OCI-LY7 (cell line): ENCODE data around the gene VKORC1. TPM values are rescaled to one million over a fixed set of nuclear protein-coding genes. Genes with fewer than 3 reads are reported as not detected.
A peak's percentile ranks its signal among the peaks of the same experiment; 100 is the strongest.
"Not testable (repeated sequence)": the region's sequence is repeated elsewhere in the genome, so short reads cannot be mapped to it uniquely, and the experiment has no call there.

Experiments
- BruUV-seq: library from RNA; stranded (reverse); fragments of 400-500 nt; replicated peaks from 2 replicates; lab custom pipeline; 2021; lab: Mats Ljungman, UMichigan
- CTCF ChIA-PET: fragments of 300-600 bp; sonication (Branson Sonifier 250); formaldehyde crosslinking; loops from one replicate; lab custom pipeline; 2022; ENCODE audit warnings: antibody characterized with exemption; ENCODE audit not compliant: unreplicated experiment; lab: Charles Lee
- POLR2A ChIA-PET: fragments of 300-600 bp; sonication (Branson Sonifier 250); formaldehyde crosslinking; loops from one replicate; lab custom pipeline; 2022; ENCODE audit warnings: antibody characterized with exemption; lab: Charles Lee
- DNase-seq: peaks from one replicate; pipeline ENCODE4 v3.0.0-alpha.2; 2015; ENCODE audit warnings: low spot score
- H2AFZ ChIP-seq: fragments of 200-600 bp; sonication (generic), shearing (Covaris generic); 2 replicates; pipeline ENCODE4 v1.6.1; 2014; ENCODE audit warnings: mild to moderate bottlenecking, antibody characterized with exemption, low read length, moderate library complexity
- H3K27ac ChIP-seq: fragments of 200-600 bp; sonication (generic); 2 replicates; pipeline ENCODE4 v1.5.1; 2014; ENCODE audit warnings: mixed run types, low read depth, mild to moderate bottlenecking, moderate library complexity, low read length, inconsistent platforms; ENCODE audit not compliant: poor library complexity, severe bottlenecking
- H3K36me3 ChIP-seq: fragments of 200-600 bp; sonication (generic); 2 replicates; pipeline ENCODE4 v1.6.1; 2014; ENCODE audit warnings: mild to moderate bottlenecking, antibody characterized with exemption, low read length, moderate library complexity, mixed read lengths; ENCODE audit not compliant: insufficient read depth
- H3K4me1 ChIP-seq: fragments of 200-600 bp; sonication (generic); 2 replicates; pipeline ENCODE4 v1.5.1; 2014; ENCODE audit warnings: mild to moderate bottlenecking, low read length; ENCODE audit not compliant: insufficient read depth, poor library complexity, severe bottlenecking
- H3K4me2 ChIP-seq: fragments of 200-600 bp; sonication (generic); 2 replicates; pipeline ENCODE4 v1.6.1; 2014; ENCODE audit warnings: mild to moderate bottlenecking, low read length
- H3K4me3 ChIP-seq: fragments of 200-600 bp; sonication (generic); 2 replicates; pipeline ENCODE4 v1.5.1; 2014; ENCODE audit warnings: mild to moderate bottlenecking, low read depth, low read length; ENCODE audit not compliant: poor library complexity, severe bottlenecking
- H3K79me2 ChIP-seq: fragments of 200-600 bp; sonication (generic); 2 replicates; pipeline ENCODE4 v1.6.1; 2016; ENCODE audit warnings: low read depth, mild to moderate bottlenecking, low read length, moderate library complexity, mixed read lengths; ENCODE audit not compliant: insufficient read depth
- H3K9me2 ChIP-seq: fragments of 200-600 bp; sonication (generic); 2 replicates; pipeline ENCODE4 v1.6.1; 2016; ENCODE audit warnings: mild to moderate bottlenecking, low read length, mixed read lengths; ENCODE audit not compliant: insufficient read depth
- H3K9me3 ChIP-seq: fragments of 200-600 bp; sonication (generic); 2 replicates; pipeline ENCODE4 v1.6.1; 2014; ENCODE audit warnings: mild to moderate bottlenecking, mixed run types, low read length, mixed read lengths
- H4K20me1 ChIP-seq: fragments of 200-600 bp; sonication (generic); 2 replicates; pipeline ENCODE4 v1.6.1; 2014; ENCODE audit warnings: mild to moderate bottlenecking, antibody characterized with exemption, low read length, moderate library complexity, mixed read lengths; ENCODE audit not compliant: insufficient read depth
- EZH2phosphoT487 ChIP-seq: fragments of 200-600 bp; sonication (generic); IDR thresholded peaks from 2 replicates; pipeline ENCODE4 v1.6.1; 2018; ENCODE audit warnings: low read depth, borderline replicate concordance, mild to moderate bottlenecking, mixed run types, antibody characterized with exemption, low read length, moderate library complexity, mixed read lengths
- intact Hi-C: fragments of 100-400 bp; cut with micrococcal nuclease; formaldehyde crosslinking; loops from one replicate; pipeline ENCODE4 v1.10.0; 2022; ENCODE audit not compliant: unreplicated experiment
- total RNA-seq, 2 experiments: library from RNA; depleted of rRNA in 1 of 2; stranded (reverse); fragments of >200 nt in 1 of 2; shearing (Covaris generic) in 1 of 2; gene quantifications; 2 replicates each; pipeline ENCODE4 v1.2.3, GENCODE V29; 2014 to 2022
- TF ChIP-seq, protein P1 (sequence below): fragments of 200-600 bp; sonication (generic); conservative IDR thresholded peaks from 2 replicates; pipeline ENCODE4 v1.5.1; 2014; ENCODE audit warnings: mild to moderate bottlenecking, antibody characterized with exemption, low read length, moderate library complexity, mixed read lengths

The VKORC1 gene
- total RNA-seq, 2 experiments from 2014 or later: 69.3 to 70.2 TPM

DNA sequence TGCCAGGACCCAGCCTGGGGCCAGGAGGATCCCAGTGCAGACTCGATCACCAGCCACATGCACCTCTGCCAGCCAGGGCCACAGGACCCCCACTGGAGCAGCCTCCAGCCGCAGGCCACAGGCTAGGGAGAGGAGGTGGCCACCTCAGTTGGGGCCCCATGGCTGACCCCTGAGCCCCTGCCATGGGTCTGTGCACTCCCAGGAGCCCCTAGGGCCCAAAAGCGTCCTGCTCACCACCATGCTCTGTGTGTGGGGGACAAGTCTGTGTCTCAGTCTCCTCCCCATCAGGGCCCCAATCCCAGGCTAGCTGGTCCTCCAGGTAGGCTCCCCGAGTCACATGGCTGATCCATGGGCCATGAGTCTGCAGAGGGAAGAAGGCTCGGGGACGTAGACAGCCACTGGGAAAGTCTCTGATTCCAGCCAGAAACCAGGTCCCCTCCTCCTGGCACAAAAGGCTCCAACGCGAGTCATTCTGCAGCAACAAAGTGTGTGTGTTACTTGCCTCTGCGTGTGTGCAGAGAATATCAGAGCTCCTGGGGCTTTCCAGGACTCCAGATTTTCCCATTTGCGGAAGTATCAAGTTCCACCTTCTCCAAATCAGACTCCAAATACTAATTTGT lies 47.0 kb upstream of the VKORC1 start:
- Histone ChIP-seq H4K20me1 (no peaks in the 10 kb centered on the region), H3K4me3 (peak overlapping the region; percentile 47), H3K9me3 (no peaks in the 10 kb centered on the region), H3K36me3 (no peaks in the 10 kb centered on the region), H3K4me1 (peaks cover 16% of the 10 kb centered on the region), H3K9me2 (no peaks in the 10 kb centered on the region), H3K79me2 (no peaks in the 10 kb centered on the region), H2AFZ (peak overlapping the region; percentile 82; the same call in 1 of the 2 replicates), H3K4me2 (peak overlapping the region; percentile 62), H3K27ac (peak overlapping the region; percentile 23)
- TF ChIP-seq, protein P1, sequence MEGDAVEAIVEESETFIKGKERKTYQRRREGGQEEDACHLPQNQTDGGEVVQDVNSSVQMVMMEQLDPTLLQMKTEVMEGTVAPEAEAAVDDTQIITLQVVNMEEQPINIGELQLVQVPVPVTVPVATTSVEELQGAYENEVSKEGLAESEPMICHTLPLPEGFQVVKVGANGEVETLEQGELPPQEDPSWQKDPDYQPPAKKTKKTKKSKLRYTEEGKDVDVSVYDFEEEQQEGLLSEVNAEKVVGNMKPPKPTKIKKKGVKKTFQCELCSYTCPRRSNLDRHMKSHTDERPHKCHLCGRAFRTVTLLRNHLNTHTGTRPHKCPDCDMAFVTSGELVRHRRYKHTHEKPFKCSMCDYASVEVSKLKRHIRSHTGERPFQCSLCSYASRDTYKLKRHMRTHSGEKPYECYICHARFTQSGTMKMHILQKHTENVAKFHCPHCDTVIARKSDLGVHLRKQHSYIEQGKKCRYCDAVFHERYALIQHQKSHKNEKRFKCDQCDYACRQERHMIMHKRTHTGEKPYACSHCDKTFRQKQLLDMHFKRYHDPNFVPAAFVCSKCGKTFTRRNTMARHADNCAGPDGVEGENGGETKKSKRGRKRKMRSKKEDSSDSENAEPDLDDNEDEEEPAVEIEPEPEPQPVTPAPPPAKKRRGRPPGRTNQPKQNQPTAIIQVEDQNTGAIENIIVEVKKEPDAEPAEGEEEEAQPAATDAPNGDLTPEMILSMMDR: no peak
- no TSS peak for BruUV-seq
- no peak for DNase-seq
- intact Hi-C loops: loop anchor here (1.0 to 2.0 kb wide), 8 partner anchors 24 to 318 kb away; partner anchors contain the start of genes ARMC5, BCKDK, KAT8 and VKORC1
- CTCF ChIA-PET: interaction anchor here (0.7 to 1.0 kb wide), 5 partner anchors 15 to 66 kb away, joined by 3 to 6 read pairs (median 4); partner anchors contain the start of genes FUS and KAT8
- POLR2A ChIA-PET: interaction anchor here (0.6 to 2.2 kb wide), 12 partner anchors 10 to 731 kb away, joined by 3 to 16 read pairs (median 3); partner anchors contain the start of genes BCKDK, FUS and KAT8

GRCh38 chr16:31141071-31141469 lies 46.5 kb upstream of the VKORC1 start:
- H3K36me3 ChIP-seq, CTCF ChIA-PET, H3K27ac ChIP-seq, H3K79me2 ChIP-seq, H3K4me3 ChIP-seq, BruUV-seq, H2AFZ ChIP-seq, H4K20me1 ChIP-seq, intact Hi-C loops, H3K9me2 ChIP-seq, DNase-seq, H3K9me3 ChIP-seq: not testable (repeated sequence)
- POLR2A ChIA-PET: interaction anchor here (0.6 to 0.7 kb wide), 2 partner anchors 23 to 291 kb away, joined by 3 read pairs; no protein-coding TSS in a partner anchor
- Histone ChIP-seq H3K4me2 (peak overlapping the region; percentile 62; the same call in 1 of the 2 replicates), H3K4me1 (peaks cover 16% of the 10 kb centered on the region)

- no peaks in the 10 kb centered on the region for H3K9me3 ChIP-seq
- no peak overlapping the region for H2AFZ ChIP-seq
- TF ChIP-seq EZH2phosphoT487: no peak
- TF ChIP-seq, protein P1: no peak
- intact Hi-C loops: no loop called here
- no peak overlapping the region for H3K4me3 ChIP-seq
- H3K36me3 ChIP-seq: no peaks in the 10 kb centered on the region
- ChIA-PET POLR2A (no interaction called here), CTCF (no interaction called here)
- no peaks in the 10 kb centered on the region for H3K9me2 ChIP-seq
- H3K4me1 ChIP-seq: peaks cover 16% of the 10 kb centered on the region
- H4K20me1 ChIP-seq: no peaks in the 10 kb centered on the region
- no peak overlapping the region for H3K4me2 ChIP-seq
- BruUV-seq: no TSS peak
- DNase-seq: no peak
- no peaks in the 10 kb centered on the region for H3K79me2 ChIP-seq
- no peak overlapping the region for H3K27ac ChIP-seq
Measured at GRCh38 chr16:31138621-31139578, 44.3 kb upstream of the VKORC1 start.

GRCh38 chr16:31136822-31137499 lies 42.4 kb upstream of the VKORC1 start:
- H2AFZ ChIP-seq, intact Hi-C loops, H4K20me1 ChIP-seq, H3K27ac ChIP-seq, H3K9me3 ChIP-seq, DNase-seq, H3K36me3 ChIP-seq, H3K4me3 ChIP-seq, H3K9me2 ChIP-seq, BruUV-seq, H3K79me2 ChIP-seq, H3K4me1 ChIP-seq, H3K4me2 ChIP-seq, CTCF ChIA-PET: not testable (repeated sequence)
- POLR2A ChIA-PET: interaction anchor here (2.2 kb wide), 1 partner anchor 19 kb away, joined by 4 read pairs; the partner anchor contains the start of gene KAT8
